H1 (cell line): ENCODE measurements around the gene ARHGEF12. TPM values are rescaled to one million over a fixed set of nuclear protein-coding genes. Genes with fewer than 3 reads are reported as not detected.

Source experiments
- ASH2L ChIP-seq: fragments of 200-600, 300-600 bp; sonication (generic); IDR thresholded peaks from one replicate; pipeline ENCODE4 v1.7.1; 2017; ENCODE audit warnings: low read length
- EP300 ChIP-seq, 2 experiments: IDR thresholded peaks; 1 replicate in 1 of 2; 2 replicates in 1 of 2; pipeline ENCODE4 v1.6.1; 2011 to 2012; ENCODE audit warnings: low read depth in 2 of 2, low read length in 2 of 2, mild to moderate bottlenecking in 2 of 2, borderline replicate concordance in 1 of 2, inconsistent platforms in 1 of 2, moderate library complexity in 1 of 2
- GTF2F1 ChIP-seq: IDR thresholded peaks from 2 replicates; pipeline ENCODE4 v1.6.1; 2012; ENCODE audit warnings: low read depth, low read length, improper control_type of control experiment, borderline replicate concordance
- NRF1 ChIP-seq: IDR thresholded peaks from 2 replicates; pipeline ENCODE4 v1.6.1; 2011; ENCODE audit warnings: mild to moderate bottlenecking, low read depth, low read length, improper control_type of control experiment
- polyA plus RNA-seq, 7 experiments: library from polyadenylated mRNA; depleted of rRNA in 3 of 7; stranded (reverse) in 5 of 7; unstranded in 2 of 7; fragments of >200 nt in 5 of 7; fragments of 200-250 nt in 2 of 7; gene quantifications; 1 replicate in 5 of 7; 2 replicates in 1 of 7; 4 replicates in 1 of 7; pipeline versions ENCODE4 v1.2.1 to v1.2.3, GENCODE V29; 2011 to 2013; ENCODE audit warnings: missing spikeins in 2 of 7, mixed read lengths in 2 of 7
- total RNA-seq: library from RNA; stranded (reverse); fragmentation: NEBNext Ultra II Directional; extraction: Animal tissue kit (Norgen Biotek cat#: 25700); gene quantifications from 2 replicates; pipeline ENCODE4 v1.2.1, GENCODE V29; 2021

The ARHGEF12 gene
- total and polyA plus RNA-seq, 2 of the 8 experiments (the other 6 are each of a cell fraction or from before 2014, with no cell fraction given) = 5.1 to 33.7 TPM

- no peak for TF ChIP-seq EP300 (IDR thresholded peaks at IDR 0.05; ENCODE audit: borderline replicate concordance in 1 of 2, low read depth in 2 of 2, low read length in 2 of 2)
- TF ChIP-seq ASH2L = no peak
- TF ChIP-seq NRF1 = no peak
- TF ChIP-seq GTF2F1 = no peak
Observed at GRCh38 chr11:120337355-120338106, 1.3 kb downstream of the ARHGEF12 start (continued).
